HEK293 (cell line): Measurements from ENCODE around the gene METRNL.

Source experiments
- SP7 ChIP-seq: fragments of 450-650 bp; formaldehyde crosslinking; IDR thresholded peaks from 2 replicates; pipeline ENCODE4 v1.5.1; 2016; ENCODE audit warnings: missing biosample characterization, missing genetic modification characterization
- ZNF24 ChIP-seq: fragments of 450-650 bp; formaldehyde crosslinking; IDR thresholded peaks from 2 replicates; pipeline ENCODE4 v1.5.1; 2016; ENCODE audit warnings: missing biosample characterization, missing genetic modification characterization
- TF ChIP-seq, protein P1 (sequence below): fragments of 450-650 bp; formaldehyde crosslinking; IDR thresholded peaks from 2 replicates; pipeline ENCODE4 v1.5.1; 2016; ENCODE audit warnings: missing biosample characterization, missing genetic modification characterization
- TF ChIP-seq, protein P2 (sequence below): fragments of 450-650 bp; formaldehyde crosslinking; IDR thresholded peaks from 2 replicates; pipeline ENCODE4 v1.5.1; 2016; ENCODE audit warnings: missing biosample characterization, missing genetic modification characterization

DNA sequence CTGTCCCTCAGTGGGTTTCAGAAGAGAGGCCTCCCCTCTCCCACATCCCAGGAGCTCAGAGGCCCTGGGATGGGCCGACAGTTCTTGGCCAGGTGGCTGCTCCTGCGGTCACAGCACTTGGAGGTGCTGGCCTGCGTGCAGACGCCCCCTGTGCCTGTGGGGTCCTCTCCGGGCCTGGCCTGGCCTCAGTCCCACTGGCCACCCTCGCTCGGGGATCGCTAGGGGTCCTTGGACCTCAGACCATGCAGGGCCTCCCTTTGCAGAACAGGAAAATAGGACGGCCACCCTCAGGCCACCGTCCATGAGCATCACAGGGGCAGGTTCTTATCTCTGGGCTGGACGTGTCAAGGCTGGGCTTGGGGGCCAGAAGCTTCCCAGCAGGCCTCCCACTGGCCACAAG lies 30.0 kb downstream of the METRNL start:
- TF ChIP-seq ZNF24 = no peak
- TF ChIP-seq, protein P1, sequence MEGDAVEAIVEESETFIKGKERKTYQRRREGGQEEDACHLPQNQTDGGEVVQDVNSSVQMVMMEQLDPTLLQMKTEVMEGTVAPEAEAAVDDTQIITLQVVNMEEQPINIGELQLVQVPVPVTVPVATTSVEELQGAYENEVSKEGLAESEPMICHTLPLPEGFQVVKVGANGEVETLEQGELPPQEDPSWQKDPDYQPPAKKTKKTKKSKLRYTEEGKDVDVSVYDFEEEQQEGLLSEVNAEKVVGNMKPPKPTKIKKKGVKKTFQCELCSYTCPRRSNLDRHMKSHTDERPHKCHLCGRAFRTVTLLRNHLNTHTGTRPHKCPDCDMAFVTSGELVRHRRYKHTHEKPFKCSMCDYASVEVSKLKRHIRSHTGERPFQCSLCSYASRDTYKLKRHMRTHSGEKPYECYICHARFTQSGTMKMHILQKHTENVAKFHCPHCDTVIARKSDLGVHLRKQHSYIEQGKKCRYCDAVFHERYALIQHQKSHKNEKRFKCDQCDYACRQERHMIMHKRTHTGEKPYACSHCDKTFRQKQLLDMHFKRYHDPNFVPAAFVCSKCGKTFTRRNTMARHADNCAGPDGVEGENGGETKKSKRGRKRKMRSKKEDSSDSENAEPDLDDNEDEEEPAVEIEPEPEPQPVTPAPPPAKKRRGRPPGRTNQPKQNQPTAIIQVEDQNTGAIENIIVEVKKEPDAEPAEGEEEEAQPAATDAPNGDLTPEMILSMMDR = no peak
- no peak for TF ChIP-seq SP7 (tag by site-specific recombination)
- TF ChIP-seq, protein P2, sequence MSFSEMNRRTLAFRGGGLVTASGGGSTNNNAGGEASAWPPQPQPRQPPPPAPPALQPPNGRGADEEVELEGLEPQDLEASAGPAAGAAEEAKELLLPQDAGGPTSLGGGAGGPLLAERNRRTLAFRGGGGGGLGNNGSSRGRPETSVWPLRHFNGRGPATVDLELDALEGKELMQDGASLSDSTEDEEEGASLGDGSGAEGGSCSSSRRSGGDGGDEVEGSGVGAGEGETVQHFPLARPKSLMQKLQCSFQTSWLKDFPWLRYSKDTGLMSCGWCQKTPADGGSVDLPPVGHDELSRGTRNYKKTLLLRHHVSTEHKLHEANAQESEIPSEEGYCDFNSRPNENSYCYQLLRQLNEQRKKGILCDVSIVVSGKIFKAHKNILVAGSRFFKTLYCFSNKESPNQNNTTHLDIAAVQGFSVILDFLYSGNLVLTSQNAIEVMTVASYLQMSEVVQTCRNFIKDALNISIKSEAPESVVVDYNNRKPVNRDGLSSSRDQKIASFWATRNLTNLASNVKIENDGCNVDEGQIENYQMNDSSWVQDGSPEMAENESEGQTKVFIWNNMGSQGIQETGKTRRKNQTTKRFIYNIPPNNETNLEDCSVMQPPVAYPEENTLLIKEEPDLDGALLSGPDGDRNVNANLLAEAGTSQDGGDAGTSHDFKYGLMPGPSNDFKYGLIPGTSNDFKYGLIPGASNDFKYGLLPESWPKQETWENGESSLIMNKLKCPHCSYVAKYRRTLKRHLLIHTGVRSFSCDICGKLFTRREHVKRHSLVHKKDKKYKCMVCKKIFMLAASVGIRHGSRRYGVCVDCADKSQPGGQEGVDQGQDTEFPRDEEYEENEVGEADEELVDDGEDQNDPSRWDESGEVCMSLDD = no peak
